C4-2B (cell line): ENCODE data around the gene PASD1.

Experiments
- CTCF ChIP-seq: fragments of 450-650 bp; conservative IDR thresholded peaks from 2 replicates; pipeline ENCODE4 v1.5.1; 2017; ENCODE audit warnings: mild to moderate bottlenecking
- ZFX ChIP-seq: fragments of 450-650 bp; IDR thresholded peaks from 2 replicates; pipeline ENCODE4 v1.6.1; 2017

DNA sequence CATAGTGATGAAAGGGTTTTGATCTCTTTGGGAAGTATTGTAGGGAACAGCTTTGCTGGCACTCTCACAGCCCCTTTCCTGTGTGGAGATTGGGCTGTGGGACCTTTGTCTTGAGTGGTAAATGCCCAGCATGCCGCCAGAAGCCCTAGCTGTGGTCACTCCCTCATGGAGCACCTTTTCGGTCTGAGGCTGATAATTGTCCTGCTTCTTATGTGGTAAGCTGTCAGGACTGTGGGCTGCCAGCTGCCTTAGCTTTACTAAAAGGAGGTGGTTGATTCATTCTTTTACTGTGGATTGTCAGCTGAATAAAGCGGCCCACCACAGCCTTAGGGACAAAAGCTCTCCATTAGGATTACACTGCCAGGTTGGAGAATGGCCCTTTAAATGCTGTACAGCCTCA, 7.1 kb downstream of the PASD1 start:
- TF ChIP-seq CTCF (no peak), ZFX (no peak)
